ENCODE measurements around the gene SLC25A11. TPM values are rescaled to one million over a fixed set of nuclear protein-coding genes. Genes with fewer than 3 reads are reported as not detected.

SLC25A11 gene
- total RNA-seq, 1 experiment from 2014 or later: 38.4 TPM

DNA sequence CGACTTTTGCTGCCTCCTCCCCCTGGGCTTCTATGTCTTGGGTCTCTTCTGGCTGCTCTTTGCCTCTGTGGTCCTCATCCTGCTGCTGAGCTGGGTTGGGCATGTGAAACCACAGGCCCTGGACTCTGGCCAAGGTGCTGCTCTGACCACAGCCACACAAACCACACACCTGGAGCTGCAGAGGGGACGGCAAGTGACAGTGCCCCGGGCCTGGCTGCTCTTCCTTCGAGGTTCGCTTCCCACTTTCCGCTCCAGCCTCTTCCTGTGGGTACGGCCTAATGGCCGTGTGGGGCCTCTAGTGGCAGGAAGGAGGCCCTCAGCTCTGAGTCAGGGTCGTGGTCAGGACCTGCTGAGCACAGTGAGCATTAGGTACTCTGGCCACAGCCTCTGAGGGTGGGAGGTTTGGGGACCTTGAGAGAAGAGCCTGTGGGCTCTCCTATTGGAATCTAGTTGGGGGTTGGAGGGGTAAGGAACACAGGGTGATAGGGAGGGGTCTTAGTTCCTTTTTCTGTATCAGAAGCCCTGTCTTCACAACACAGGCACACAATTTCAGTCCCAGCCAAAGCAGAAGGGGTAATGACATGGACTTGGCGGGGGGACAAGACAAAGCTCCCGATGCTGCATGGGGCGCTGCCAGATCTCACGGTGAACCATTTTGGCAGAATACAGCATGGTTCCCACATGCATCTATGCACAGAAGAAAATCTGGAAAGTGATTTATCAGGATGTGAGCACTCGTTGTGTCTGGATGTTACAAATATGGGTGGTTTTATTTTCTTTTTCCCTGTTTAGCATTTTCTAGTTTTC, 5.5 kb downstream of the SLC25A11 start:
- CTCF ChIA-PET: interaction anchor here (1.0 kb wide), 2 partner anchors 25 to 33 kb away, joined by 4 to 6 read pairs; partner anchors contain the start of gene SPAG7
- no peaks in the 10 kb centered on the region for H3K9me3 Mint-ChIP-seq (ENCODE audit: low read depth, unreplicated experiment)
- intact Hi-C loops (cut with micrococcal nuclease; ENCODE audit: unreplicated experiment): no loop called here
- H3K4me1 Mint-ChIP-seq (ENCODE audit: low read depth, unreplicated experiment): peaks cover 11% of the 10 kb centered on the region
- peaks cover 20% of the 10 kb centered on the region for H3K36me3 Mint-ChIP-seq (ENCODE audit: insufficient read depth, unreplicated experiment)
- TF ChIP-seq, protein P1, sequence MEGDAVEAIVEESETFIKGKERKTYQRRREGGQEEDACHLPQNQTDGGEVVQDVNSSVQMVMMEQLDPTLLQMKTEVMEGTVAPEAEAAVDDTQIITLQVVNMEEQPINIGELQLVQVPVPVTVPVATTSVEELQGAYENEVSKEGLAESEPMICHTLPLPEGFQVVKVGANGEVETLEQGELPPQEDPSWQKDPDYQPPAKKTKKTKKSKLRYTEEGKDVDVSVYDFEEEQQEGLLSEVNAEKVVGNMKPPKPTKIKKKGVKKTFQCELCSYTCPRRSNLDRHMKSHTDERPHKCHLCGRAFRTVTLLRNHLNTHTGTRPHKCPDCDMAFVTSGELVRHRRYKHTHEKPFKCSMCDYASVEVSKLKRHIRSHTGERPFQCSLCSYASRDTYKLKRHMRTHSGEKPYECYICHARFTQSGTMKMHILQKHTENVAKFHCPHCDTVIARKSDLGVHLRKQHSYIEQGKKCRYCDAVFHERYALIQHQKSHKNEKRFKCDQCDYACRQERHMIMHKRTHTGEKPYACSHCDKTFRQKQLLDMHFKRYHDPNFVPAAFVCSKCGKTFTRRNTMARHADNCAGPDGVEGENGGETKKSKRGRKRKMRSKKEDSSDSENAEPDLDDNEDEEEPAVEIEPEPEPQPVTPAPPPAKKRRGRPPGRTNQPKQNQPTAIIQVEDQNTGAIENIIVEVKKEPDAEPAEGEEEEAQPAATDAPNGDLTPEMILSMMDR (IDR thresholded peaks at IDR 0.05; ENCODE audit: unreplicated experiment): no peak
- H3K27me3 Mint-ChIP-seq (ENCODE audit: unreplicated experiment): no peaks in the 10 kb centered on the region
- H3K4me3 Mint-ChIP-seq (ENCODE audit: low read depth, unreplicated experiment): peak overlapping the region; percentile 24
- peak overlapping the region; percentile 80 for H3K27ac Mint-ChIP-seq (ENCODE audit: unreplicated experiment)
- no TSS peak for BruUV-seq (replicated peaks)
- peak; percentile 67 for DNase-seq

DNA sequence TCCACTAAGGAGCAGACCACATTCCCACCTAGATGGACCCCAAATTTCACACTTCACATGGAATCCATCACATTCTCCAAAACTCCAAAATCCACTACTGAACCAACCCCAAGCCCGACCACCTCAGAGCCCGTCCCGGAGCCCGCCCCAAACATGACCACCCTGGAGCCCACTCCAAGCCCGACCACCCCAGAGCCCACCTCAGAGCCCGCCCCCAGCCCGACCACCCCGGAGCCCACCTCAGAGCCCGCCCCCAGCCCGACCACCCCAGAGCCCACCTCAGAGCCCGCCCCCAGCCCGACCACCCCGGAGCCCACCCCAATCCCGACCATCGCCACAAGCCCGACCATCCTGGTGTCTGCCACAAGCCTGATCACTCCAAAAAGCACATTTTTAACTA, 6.2 kb downstream of the SLC25A11 start:
- no TSS peak for BruUV-seq (replicated peaks)
- TF ChIP-seq, protein P1 (IDR thresholded peaks at IDR 0.05; ENCODE audit: unreplicated experiment): no peak
- CTCF ChIA-PET: interaction anchor here (1.0 kb wide), 2 partner anchors 24 to 34 kb away, joined by 4 to 6 read pairs; partner anchors contain the start of gene SPAG7
- intact Hi-C loops (cut with micrococcal nuclease; ENCODE audit: unreplicated experiment): no loop called here
- peaks cover 11% of the 10 kb centered on the region for H3K4me1 Mint-ChIP-seq (ENCODE audit: low read depth, unreplicated experiment)
- peak overlapping the region; percentile 24 for H3K4me3 Mint-ChIP-seq (ENCODE audit: low read depth, unreplicated experiment)
- no peaks in the 10 kb centered on the region for H3K9me3 Mint-ChIP-seq (ENCODE audit: low read depth, unreplicated experiment)
- H3K27ac Mint-ChIP-seq (ENCODE audit: unreplicated experiment): peak overlapping the region; percentile 80
- DNase-seq: no peak
- H3K36me3 Mint-ChIP-seq (ENCODE audit: insufficient read depth, unreplicated experiment): peaks cover 21% of the 10 kb centered on the region
- H3K27me3 Mint-ChIP-seq (ENCODE audit: unreplicated experiment): no peaks in the 10 kb centered on the region

DNA sequence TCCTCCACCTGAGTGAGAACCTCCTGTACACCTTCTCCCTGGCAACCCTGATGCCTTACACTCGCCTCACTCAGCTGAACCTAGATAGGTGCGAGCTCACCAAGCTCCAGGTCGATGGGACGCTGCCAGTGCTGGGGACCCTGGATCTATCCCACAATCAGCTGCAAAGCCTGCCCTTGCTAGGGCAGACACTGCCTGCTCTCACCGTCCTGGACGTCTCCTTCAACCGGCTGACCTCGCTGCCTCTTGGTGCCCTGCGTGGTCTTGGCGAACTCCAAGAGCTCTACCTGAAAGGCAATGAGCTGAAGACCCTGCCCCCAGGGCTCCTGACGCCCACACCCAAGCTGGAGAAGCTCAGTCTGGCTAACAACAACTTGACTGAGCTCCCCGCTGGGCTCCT, 7.1 kb downstream of the SLC25A11 start:
- intact Hi-C loops (cut with micrococcal nuclease; ENCODE audit: unreplicated experiment): no loop called here
- H3K4me1 Mint-ChIP-seq (ENCODE audit: low read depth, unreplicated experiment): peaks cover 11% of the 10 kb centered on the region
- peaks cover 21% of the 10 kb centered on the region for H3K36me3 Mint-ChIP-seq (ENCODE audit: insufficient read depth, unreplicated experiment)
- no peak overlapping the region for H3K27ac Mint-ChIP-seq (ENCODE audit: unreplicated experiment)
- H3K9me3 Mint-ChIP-seq (ENCODE audit: low read depth, unreplicated experiment): no peaks in the 10 kb centered on the region
- CTCF ChIA-PET: no interaction called here
- H3K4me3 Mint-ChIP-seq (ENCODE audit: low read depth, unreplicated experiment): no peak overlapping the region
- no TSS peak for BruUV-seq (replicated peaks)
- TF ChIP-seq, protein P1 (IDR thresholded peaks at IDR 0.05; ENCODE audit: unreplicated experiment): no peak
- no peak for DNase-seq
- H3K27me3 Mint-ChIP-seq (ENCODE audit: unreplicated experiment): no peaks in the 10 kb centered on the region

DNA sequence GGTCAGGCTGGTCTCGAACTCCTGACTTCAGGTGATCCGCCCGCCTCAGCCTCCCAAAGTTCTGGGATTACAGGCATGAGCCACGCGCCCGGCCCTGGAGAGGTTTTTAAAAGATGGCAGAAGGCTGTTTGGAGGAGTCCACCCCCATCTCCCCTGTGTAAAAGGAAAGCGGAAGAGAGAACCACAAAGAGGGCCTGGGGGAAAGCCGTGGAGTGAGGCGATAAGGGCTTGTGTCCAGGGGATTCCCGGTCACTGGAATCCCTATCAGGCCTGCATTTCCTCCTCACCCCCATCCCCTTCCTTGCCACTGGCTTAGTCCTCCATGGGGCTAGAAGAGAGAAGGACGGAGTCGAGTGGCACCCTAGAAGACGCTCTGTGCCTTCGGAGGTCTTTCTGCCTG, 7.9 kb downstream of the SLC25A11 start, which contains the start of gene GP1BA:
GP1BA (plus strand) TSS at position 315 of the 400 bp plus-strand sequence. CDS start 328 bp downstream, outside the sequence.
- Mint-ChIP-seq H3K27ac (ENCODE audit: unreplicated experiment) (no peak within 1 kb of the TSS), H3K9me3 (ENCODE audit: low read depth, unreplicated experiment) (no peaks in the 10 kb centered on the region), H3K4me1 (ENCODE audit: low read depth, unreplicated experiment) (peaks cover 11% of the 10 kb centered on the region), H3K4me3 (ENCODE audit: low read depth, unreplicated experiment) (no peak within 1 kb of the TSS), H3K27me3 (ENCODE audit: unreplicated experiment) (no peaks in the 10 kb centered on the region), H3K36me3 (ENCODE audit: insufficient read depth, unreplicated experiment) (peaks cover 21% of the 10 kb centered on the region)
- intact Hi-C loops (cut with micrococcal nuclease; ENCODE audit: unreplicated experiment): no loop called here
- CTCF ChIA-PET: no interaction called here
- no peak for DNase-seq
- BruUV-seq (replicated peaks): no TSS peak
- TF ChIP-seq, protein P1 (IDR thresholded peaks at IDR 0.05; ENCODE audit: unreplicated experiment): no peak

Data from Calu3 (cell line).